GM12864 (cell line): ENCODE data around the gene SCARF2.

Source experiments
- DNase-seq: peaks from one replicate; pipeline ENCODE4 v3.0.0-alpha.2; 2011; ENCODE audit warnings: low read depth
- H3K4me3 ChIP-seq: 2 replicates; pipeline ENCODE4 v1.5.1; 2011; ENCODE audit warnings: mild to moderate bottlenecking, low read depth, low read length, control low read depth
- CTCF ChIP-seq: IDR thresholded peaks from 2 replicates; pipeline ENCODE4 v1.5.1; 2011; ENCODE audit warnings: low read depth, mild to moderate bottlenecking, moderate library complexity, low read length, control low read depth, inconsistent platforms; ENCODE audit errors: missing control alignments

The SCARF2 gene

GRCh38 chr22:20428496-20429253 is 8.9 kb downstream of the SCARF2 start:
- DNase-seq: no peak
- H3K4me3 ChIP-seq: peak overlapping the region; percentile 59
- TF ChIP-seq CTCF: no peak

- no peak for DNase-seq
- no peak overlapping the region for H3K4me3 ChIP-seq
- no peak for TF ChIP-seq CTCF
Measured at GRCh38 chr22:20427945-20428417, 9.6 kb downstream of the SCARF2 start.

GRCh38 chr22:20427104-20427944 is 10.3 kb downstream of the SCARF2 start:
- no peak for DNase-seq
- no peak overlapping the region for H3K4me3 ChIP-seq
- TF ChIP-seq CTCF: no peak

GRCh38 chr22:20426259-20426615 is 11.4 kb downstream of the SCARF2 start:
- H3K4me3 ChIP-seq: no peak overlapping the region
- TF ChIP-seq CTCF: no peak
- DNase-seq: no peak

GRCh38 chr22:20425566-20426258 is 11.9 kb downstream of the SCARF2 start:
- no peak for TF ChIP-seq CTCF
- no peak for DNase-seq
- no peak overlapping the region for H3K4me3 ChIP-seq

- no peak overlapping the region for H3K4me3 ChIP-seq
- no peak for TF ChIP-seq CTCF
- DNase-seq: no peak
Measured at GRCh38 chr22:20424932-20425565, 12.6 kb downstream of the SCARF2 start.
